ENCODE measurements around the gene NBEA.

The NBEA gene

GRCh38 chr13:35718084-35718483 is 776.0 kb downstream of the NBEA start:
- FAIRE-seq = no peak

GRCh38 chr13:35720290-35720689 is 778.2 kb downstream of the NBEA start:
- FAIRE-seq = no peak

- no peak for FAIRE-seq
Measured at GRCh38 chr13:35720690-35721554, 778.9 kb downstream of the NBEA start.

All from colon (tissue), 2 donors.